K562 (cell line): ENCODE results near the gene CXCL1. TPM values are rescaled to one million over a fixed set of nuclear protein-coding genes. Genes with fewer than 3 reads are reported as not detected.
A peak's percentile ranks its signal among the peaks of the same experiment; 100 is the strongest.

Experiments
- ARID1B ChIP-seq: fragments of 450-650 bp; IDR thresholded peaks from 2 replicates; pipeline ENCODE4 v1.6.1; 2016; ENCODE audit warnings: antibody characterized with exemption, mild to moderate bottlenecking, inconsistent platforms
- ATF7 ChIP-seq: fragments of 450-650 bp; IDR thresholded peaks from 2 replicates; pipeline ENCODE4 v1.7.1; 2014; ENCODE audit warnings: mild to moderate bottlenecking, moderate library complexity
- CTCFL ChIP-seq: IDR thresholded peaks from 2 replicates; pipeline ENCODE4 v1.6.1; 2011; ENCODE audit warnings: borderline replicate concordance, low read depth, mild to moderate bottlenecking, moderate library complexity, low read length; ENCODE audit not compliant: insufficient read depth, poor library complexity, severe bottlenecking
- ETS1 ChIP-seq: conservative IDR thresholded peaks from 2 replicates; pipeline ENCODE4 v1.6.1; 2011; ENCODE audit warnings: low read depth, mild to moderate bottlenecking, low read length; ENCODE audit not compliant: control insufficient read depth
- HMG20A ChIP-seq: fragments of 450-650 bp; formaldehyde crosslinking; conservative IDR thresholded peaks from 2 replicates; pipeline ENCODE4 v1.4.0; 2020; ENCODE audit warnings: mild to moderate bottlenecking, mixed read lengths
- KAT2B ChIP-seq: IDR thresholded peaks from one replicate; pipeline ENCODE4 v1.6.1; 2012; ENCODE audit warnings: low read depth, mild to moderate bottlenecking, control low read depth, inconsistent platforms, low read length, moderate library complexity
- PKNOX1 ChIP-seq: fragments of 450-650 bp; IDR thresholded peaks from 2 replicates; pipeline ENCODE4 v1.6.1; 2016
- POLR2H ChIP-seq: IDR thresholded peaks from 2 replicates; pipeline ENCODE4 v1.6.1; 2016; ENCODE audit warnings: missing genetic modification characterization, low read depth, mild to moderate bottlenecking, control low read depth, missing compliant biosample characterization, moderate library complexity
- SAFB ChIP-seq: fragments of 200-400 bp; formaldehyde crosslinking; IDR thresholded peaks from 2 replicates; pipeline ENCODE4 v1.6.1; 2017; ENCODE audit warnings: low read depth, low read length, borderline replicate concordance
- SETDB1 ChIP-seq: IDR thresholded peaks from one replicate; pipeline ENCODE4 v1.6.1; 2012; ENCODE audit warnings: low read length, control low read depth, inconsistent platforms
- SMARCC2 ChIP-seq: fragments of 450-650 bp; IDR thresholded peaks from 2 replicates; pipeline ENCODE4 v1.6.1; 2017; ENCODE audit warnings: antibody characterized with exemption, moderate library complexity, mild to moderate bottlenecking, low read depth
- TAL1 ChIP-seq: fragments of 450-650 bp; IDR thresholded peaks from 2 replicates; pipeline ENCODE4 v1.6.1; 2016; ENCODE audit warnings: mild to moderate bottlenecking
- TFAP4 ChIP-seq: sonication (generic); formaldehyde crosslinking; IDR thresholded peaks from 2 replicates; pipeline ENCODE4 v1.8.0; 2022; ENCODE audit warnings: missing genetic modification reagents, mild to moderate bottlenecking, moderate library complexity, borderline replicate concordance
- TFE3 ChIP-seq: fragments of 450-650 bp; formaldehyde crosslinking; IDR thresholded peaks from 2 replicates; pipeline ENCODE4 v1.4.0; 2020; ENCODE audit warnings: mild to moderate bottlenecking, mixed read lengths
- TRIM24 ChIP-seq, 2 experiments: fragments of 450-650 bp; IDR thresholded peaks; 2 replicates each; pipeline ENCODE4 v1.6.1; 2016
- ZBTB12 ChIP-seq: fragments of 250-450 bp; sonication (Bioruptor Pico); IDR thresholded peaks from 2 replicates; pipeline ENCODE4 v1.4.0; 2020
- ZNF12 ChIP-seq: sonication (generic); formaldehyde crosslinking; IDR thresholded peaks from 2 replicates; pipeline ENCODE4 v1.4.0; 2020; ENCODE audit warnings: mild to moderate bottlenecking, missing genetic modification reagents
- ZNF121 ChIP-seq: sonication (generic); formaldehyde crosslinking; conservative IDR thresholded peaks from 2 replicates; pipeline ENCODE4 v1.8.0; 2022; ENCODE audit warnings: missing genetic modification reagents
- ZNF311 ChIP-seq: fragments of 250-450 bp; sonication (Bioruptor Pico); IDR thresholded peaks from 2 replicates; pipeline ENCODE4 v1.4.0; 2020; ENCODE audit warnings: mild to moderate bottlenecking, moderate library complexity
- ZNF655 ChIP-seq: fragments of 250-450 bp; sonication (Bioruptor Pico); IDR thresholded peaks from 2 replicates; pipeline ENCODE4 v1.5.0; 2021
- polyA plus RNA-seq, 8 experiments: library from polyadenylated mRNA; depleted of rRNA in 4 of 8; stranded (reverse) in 5 of 8; unstranded in 3 of 8; fragments of >200 nt; fragmentation: Nextera tagmentation in 2 of 8; fragmentation: Illumina TruSeq in 1 of 8; extraction: Ambion mirVana in 2 of 8; extraction: Trizol in 1 of 8; gene quantifications; 2 replicates each; pipeline versions ENCODE4 v1.2.1 to v1.2.3, GENCODE V29; 2011 to 2014; ENCODE audit warnings: inconsistent platforms in 1 of 8, missing spikeins in 1 of 8
- total RNA-seq, 7 experiments: library from RNA; depleted of rRNA in 6 of 7; stranded (reverse); fragments of >200 nt in 6 of 7; fragmentation: Illumina TruSeq in 2 of 7; extraction: Trizol in 2 of 7; gene quantifications; 2 replicates each; pipeline versions ENCODE4 v1.2.1 to v1.2.3, GENCODE V29; 2011 to 2021; ENCODE audit warnings: low replicate concordance in 1 of 7

The CXCL1 gene
- total and polyA plus RNA-seq, 9 of the 15 experiments (the other 6 are each of a cell fraction or from before 2014, with no cell fraction given) = 0.07 to 2.2 (median 0.32) TPM; not detected in 3

- TF ChIP-seq ZBTB12 (CRISPR knock-in tag) = no peak
- no peak for TF ChIP-seq TFAP4 (CRISPR knock-in tag)
- peak; percentile 58 for TF ChIP-seq ARID1B
- no peak for TF ChIP-seq HMG20A
- no peak for TF ChIP-seq POLR2H
- no peak for TF ChIP-seq TFE3 (CRISPR knock-in tag)
- TF ChIP-seq ZNF655 (CRISPR knock-in tag) = no peak
- TF ChIP-seq SETDB1 = no peak
- TF ChIP-seq PKNOX1 = no peak
- TF ChIP-seq SAFB = no peak
- no peak for TF ChIP-seq CTCFL
- no peak for TF ChIP-seq ZNF12 (CRISPR knock-in tag)
- TF ChIP-seq ZNF311 (CRISPR knock-in tag) = no peak
- no peak for TF ChIP-seq KAT2B
- TF ChIP-seq ETS1 = no peak
- TF ChIP-seq TAL1 = peak; percentile 58
- TF ChIP-seq TRIM24 (IDR thresholded peaks at IDR 0.05) = peak in 1 of 2 experiments; percentile 17; a peak in 1 of 4 replicates
- no peak for TF ChIP-seq ATF7
- no peak for TF ChIP-seq SMARCC2
- no peak for TF ChIP-seq ZNF121 (CRISPR knock-in tag)
These were observed 39.8 kb downstream of the CXCL1 start (continued) for GRCh38 chr4:73908965-73909364.
